NOMO-1 (cell line): ENCODE data around the gene KRT7.
"Not testable (repeated sequence)": the region's sequence is repeated elsewhere in the genome, so short reads cannot be mapped to it uniquely, and the experiment has no call there.

Source experiments
- DNase-seq, 2 experiments: peaks; one replicate each; lab custom pipeline; 2025; ENCODE audit not compliant: unreplicated experiment in 2 of 2; lab: John Stamatoyannopoulos, UW

The KRT7 gene

DNA sequence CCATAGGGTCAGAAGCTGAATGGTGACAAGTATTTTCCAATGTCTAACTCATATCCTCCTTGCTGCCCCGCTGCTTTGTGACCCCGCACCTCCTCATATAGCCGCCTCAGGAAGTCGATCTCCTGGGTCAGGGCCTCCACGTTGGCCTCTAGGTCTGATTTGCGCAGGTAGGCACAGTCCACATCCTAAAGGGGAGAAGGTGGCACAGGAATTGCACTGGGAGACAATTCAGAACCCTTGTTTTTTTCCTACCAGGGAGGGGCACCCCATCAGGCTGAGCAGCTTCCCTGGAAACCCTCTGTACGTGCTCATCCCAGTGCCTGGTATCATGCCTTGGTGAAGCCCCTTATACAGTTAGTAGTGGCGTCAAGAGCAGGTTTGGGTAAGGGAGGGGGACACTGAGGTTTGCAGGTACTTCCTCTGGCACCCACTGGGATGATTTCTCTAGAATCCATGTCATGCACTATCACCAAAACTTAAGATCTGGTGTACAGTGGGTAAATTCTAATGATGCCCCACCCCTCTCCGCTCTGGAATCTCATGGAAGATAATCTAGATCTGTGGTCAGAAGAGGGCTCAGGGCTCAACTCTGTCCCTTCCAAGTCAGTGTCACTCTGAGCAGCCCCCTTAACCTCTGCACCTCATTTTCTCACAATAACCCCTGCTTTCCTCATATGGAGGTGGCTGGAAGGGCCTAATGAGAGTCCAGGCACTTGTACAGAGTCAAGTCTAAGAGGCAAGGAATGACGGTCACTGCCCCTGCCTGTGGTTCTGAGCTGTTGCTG, 21.3 kb downstream of the KRT7 start:
- no peak for DNase-seq

DNA sequence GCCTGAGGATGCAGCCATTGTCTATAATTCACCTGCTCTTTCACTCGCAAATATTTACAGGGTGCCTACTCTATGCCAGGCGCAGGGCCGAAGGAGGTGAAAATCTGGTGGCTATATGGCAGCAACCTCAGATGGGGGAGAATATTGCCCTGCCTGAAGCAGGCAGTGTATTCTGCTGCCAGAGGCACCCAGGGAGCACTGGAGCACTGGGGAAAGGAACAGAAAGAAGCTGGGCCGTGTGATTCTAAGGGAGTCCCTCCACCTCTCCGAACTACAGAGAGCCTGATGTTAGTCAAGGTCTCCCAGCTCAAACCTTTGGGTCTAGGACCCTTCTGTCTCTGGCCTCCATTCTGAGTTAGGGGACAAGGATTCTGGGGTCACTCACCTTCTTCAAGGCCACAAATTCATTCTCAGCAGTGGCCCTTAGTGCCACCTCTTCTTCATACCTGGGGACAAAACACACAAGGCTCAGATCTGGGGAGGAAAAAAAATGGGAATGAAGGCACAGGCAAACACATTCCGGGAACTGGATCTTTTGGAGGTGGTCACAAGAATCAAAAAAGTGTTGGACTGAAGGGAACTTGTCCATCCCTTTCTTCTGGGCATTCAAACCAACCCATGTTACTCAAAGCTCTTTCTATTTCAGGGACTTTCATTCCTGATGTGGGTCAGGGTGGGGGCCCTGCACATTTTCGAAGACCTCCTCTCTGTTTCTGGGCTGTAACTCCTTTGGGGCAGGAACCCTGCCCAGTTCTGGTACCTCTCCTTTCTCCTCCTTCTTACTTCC, 22.1 kb downstream of the KRT7 start:
- no peak for DNase-seq

- DNase-seq, result no peak
Observed at GRCh38 chr12:52255926-52256583, 23.0 kb downstream of the KRT7 start.

DNA sequence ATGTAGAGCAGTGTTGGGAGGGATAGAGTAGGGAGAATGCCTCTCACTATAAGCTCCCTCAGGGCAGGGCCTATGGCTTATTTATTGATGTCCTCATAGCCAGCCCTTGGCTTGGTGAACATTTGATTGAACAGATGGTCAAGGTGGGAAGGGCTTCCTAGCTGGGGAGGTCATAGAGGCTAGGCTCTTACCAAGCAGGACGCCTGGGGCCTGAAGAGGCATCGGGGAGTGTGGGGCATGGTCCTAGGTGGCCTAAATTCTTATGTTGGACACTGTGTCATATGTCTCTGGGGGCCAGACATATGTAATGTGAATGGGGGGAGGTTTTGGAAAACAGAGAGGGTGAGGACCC, 23.5 kb downstream of the KRT7 start:
- DNase-seq, result no peak

DNA sequence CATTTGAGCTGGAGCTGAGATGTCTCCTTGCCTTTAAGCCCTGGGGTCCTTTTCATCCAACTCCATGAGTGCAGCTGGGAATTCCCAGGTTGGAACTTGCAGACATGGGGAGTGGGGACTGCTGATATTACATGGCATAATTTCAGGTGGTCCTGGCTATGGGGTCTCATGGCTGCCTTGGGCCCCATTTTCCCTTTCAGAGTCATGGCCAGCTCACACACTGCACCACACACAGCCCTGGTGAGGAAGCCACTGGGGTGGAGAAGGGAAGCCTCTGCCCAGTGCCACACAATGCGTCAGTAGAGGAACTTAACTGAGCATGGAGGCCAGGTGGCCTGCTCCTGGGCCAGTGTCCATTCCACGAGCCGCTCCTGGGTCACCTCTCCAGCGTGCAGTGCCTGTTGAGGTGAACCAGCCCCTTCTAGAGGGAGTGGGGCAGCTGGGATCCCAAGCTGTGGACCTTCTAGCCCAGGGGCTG, 24.1 kb downstream of the KRT7 start:
- DNase-seq, result no peak

GRCh38 chr12:52257922-52258321, 24.9 kb downstream of the KRT7 start:
- DNase-seq, result not testable (repeated sequence)

- no peak for DNase-seq
Observed at GRCh38 chr12:52258335-52258901, 25.4 kb downstream of the KRT7 start.

DNA sequence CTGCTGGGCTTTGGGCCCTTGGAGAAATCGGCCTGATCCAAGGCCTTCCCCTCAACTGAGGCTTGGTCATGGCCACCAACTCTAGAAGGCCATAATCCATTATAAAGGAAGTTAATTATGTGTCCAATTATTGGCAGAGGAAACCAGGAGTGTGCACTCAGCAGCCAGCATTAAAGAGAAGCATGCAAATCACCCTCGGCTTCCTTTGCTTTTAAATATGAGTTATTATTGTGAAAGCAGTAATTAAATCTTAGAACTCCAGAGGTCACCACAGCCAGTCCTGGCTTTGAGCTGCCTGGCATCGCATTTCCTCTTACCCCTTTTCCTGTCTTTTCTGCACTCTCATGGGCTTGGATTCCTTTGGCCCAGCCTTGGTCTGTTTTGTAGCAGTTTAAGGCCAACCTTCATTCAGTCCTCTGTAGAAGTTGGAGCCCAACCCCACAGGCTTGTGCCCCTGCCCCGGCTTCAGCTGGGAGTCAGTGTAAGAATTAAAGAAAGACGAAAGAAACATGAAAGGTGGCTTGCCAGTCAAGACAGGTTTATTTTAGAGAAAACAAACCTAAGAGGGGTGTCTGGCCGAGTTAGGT, 26.7 kb downstream of the KRT7 start:
- DNase-seq, result peak in 1 of 2 experiments; percentile 73

GRCh38 chr12:52260361-52261207, 27.5 kb downstream of the KRT7 start:
- peak; percentile 36 to 43 for DNase-seq

DNA sequence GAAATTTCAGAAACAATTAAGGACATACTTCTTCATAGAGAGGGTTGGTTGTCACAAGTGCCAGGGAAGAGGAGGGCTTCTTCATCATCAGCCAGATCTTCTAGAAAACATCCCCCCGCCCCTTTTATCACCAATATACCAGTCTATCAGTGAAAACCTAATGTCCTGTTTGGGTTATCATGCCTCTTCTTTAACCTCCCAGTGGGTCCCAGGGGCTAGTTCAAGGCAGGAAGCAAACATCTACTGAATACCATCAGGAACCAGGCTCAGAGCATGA, 28.1 kb downstream of the KRT7 start:
- no peak for DNase-seq

- DNase-seq, result no peak
Observed at GRCh38 chr12:52262286-52262685, 29.2 kb downstream of the KRT7 start.

DNA sequence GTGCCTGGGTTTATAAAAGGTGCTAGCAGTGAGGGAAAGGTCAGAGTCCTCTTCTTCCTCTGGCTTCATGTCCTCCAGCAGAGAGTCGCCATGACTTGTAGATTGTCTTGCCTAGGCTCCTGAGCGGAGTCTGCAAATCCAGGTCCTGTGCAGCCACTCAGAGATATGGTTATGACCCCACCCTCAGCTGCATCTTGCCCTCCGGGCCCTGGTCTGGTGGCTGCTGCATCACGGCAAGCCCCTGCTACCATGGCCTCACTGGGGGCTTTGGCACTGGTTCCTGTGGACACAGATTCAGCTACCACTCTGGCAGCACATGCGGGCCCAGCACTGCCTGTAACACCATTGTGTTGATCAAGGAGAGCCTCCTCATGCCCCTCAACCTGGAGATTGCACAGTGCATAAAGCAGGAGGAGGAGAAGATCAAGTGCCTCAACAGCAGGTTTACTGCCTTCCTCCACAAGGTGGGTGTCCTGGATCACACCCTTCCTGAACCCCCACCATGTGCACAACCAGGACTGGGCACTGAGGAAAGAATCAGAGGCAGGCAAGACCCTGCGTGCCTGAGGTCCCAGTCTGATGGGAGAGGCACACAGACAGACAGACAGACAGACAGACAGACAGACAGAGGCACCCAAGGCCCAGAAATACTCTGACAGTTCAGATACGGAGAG, 30.9 kb downstream of the KRT7 start:
- DNase-seq, result no peak

DNA sequence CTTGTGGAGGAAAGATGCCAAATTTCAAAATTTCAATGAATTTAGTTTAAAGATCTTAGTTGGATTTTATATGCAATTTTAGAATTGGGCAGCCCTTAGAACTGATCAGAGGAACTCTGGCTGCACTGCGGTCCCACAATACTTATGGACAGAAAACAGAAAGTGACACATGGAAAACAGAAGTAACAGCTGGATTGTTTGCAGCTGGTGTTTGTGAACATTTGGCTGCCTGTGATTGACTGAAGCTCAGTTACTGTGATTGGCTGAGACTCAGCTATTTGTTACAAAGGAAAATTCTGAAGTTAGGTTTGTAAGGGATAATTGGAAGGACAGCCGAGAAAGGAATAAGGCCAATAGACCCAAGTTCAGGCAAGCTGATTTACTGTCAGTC, 31.4 kb downstream of the KRT7 start:
- no peak for DNase-seq

DNA sequence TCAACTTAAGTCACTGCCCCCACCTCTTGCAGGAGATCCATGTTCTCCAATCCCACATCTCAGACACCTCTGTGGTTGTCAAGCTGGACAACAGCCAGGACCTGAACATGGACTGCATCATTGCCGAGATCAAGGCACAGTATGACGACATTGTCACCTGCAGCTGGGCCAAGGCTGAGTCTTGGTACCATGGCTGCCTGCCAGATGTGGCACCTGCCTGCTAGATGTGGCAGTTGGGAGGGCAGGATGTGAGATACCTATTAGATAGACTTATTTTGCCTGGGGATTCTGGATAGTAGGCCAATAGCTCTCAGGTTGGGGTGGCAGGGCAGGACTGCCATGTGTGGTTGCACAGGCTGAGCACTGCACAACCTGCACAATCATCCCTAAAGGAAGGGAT, 33.5 kb downstream of the KRT7 start:
- DNase-seq, result no peak

GRCh38 chr12:52267266-52267665, 34.2 kb downstream of the KRT7 start:
- no peak for DNase-seq

GRCh38 chr12:52267699-52268098, 34.7 kb downstream of the KRT7 start:
- no peak for DNase-seq

GRCh38 chr12:52268212-52268611, 35.2 kb downstream of the KRT7 start:
- no peak for DNase-seq

DNA sequence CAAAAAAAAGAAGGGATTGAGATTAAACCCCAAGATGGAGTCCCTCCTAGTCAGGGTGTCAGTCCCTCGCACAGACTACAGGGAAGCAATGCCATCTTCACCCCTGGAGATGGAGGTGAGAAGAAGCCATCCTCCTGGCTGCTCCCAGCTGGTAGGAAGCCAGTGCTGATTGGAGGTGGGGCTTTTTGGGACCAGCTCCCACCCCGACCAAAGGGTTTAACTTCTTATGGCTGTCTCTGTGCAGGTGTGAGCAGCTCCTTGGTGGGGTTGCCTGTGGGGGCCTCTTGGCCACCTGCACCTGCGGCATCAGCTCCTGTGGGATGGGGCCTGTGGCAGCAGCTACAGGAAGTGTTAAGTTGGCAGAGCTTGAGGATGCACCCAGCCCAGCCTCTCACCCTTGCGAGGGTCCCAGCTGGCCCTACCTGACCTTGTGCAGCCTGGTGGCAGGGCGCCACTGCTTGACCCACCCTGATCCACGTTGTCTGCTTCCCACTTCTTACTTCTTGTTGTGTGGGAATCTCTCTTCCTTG, 37.6 kb downstream of the KRT7 start:
- DNase-seq, result no peak

GRCh38 chr12:52271158-52271557, 38.1 kb downstream of the KRT7 start:
- DNase-seq, result no peak
